SK-N-SH (cell line): Measurements from ENCODE around the gene KCNJ12. TPM values are rescaled to one million over a fixed set of nuclear protein-coding genes. Genes with fewer than 3 reads are reported as not detected.
"Not testable (repeated sequence)": the region's sequence is repeated elsewhere in the genome, so short reads cannot be mapped to it uniquely, and the experiment has no call there.

Source experiments
- CTCF ChIA-PET: fragments of 300-600, 350-600 bp; formaldehyde crosslinking; extraction: SDS; loops from one replicate; lab custom pipeline; 2021; lab: Yijun Ruan, JAX
- POLR2A ChIA-PET: fragments of 350-600 bp; sonication (Branson Sonifier 250); formaldehyde crosslinking; extraction: SDS; loops from one replicate; lab custom pipeline; 2020; ENCODE audit warnings: antibody characterized with exemption, inconsistent platforms; lab: Yijun Ruan, JAX
- DNase-seq: peaks from one replicate; pipeline ENCODE4 v3.0.0; 2012
- H2AFZ ChIP-seq: fragments of 200-600 bp; sonication (generic); 2 replicates; pipeline ENCODE4 v1.8.1; 2016; ENCODE audit warnings: antibody characterized with exemption, mild to moderate bottlenecking, low read depth
- H3F3A ChIP-seq: fragments of 200-600 bp; sonication (generic); replicated peaks from 2 replicates; pipeline ENCODE3; 2016; ENCODE audit warnings: antibody characterized with exemption, mild to moderate bottlenecking; ENCODE audit not compliant: insufficient read depth
- H3K27ac ChIP-seq, 2 experiments: fragments of 200-500 bp in 1 of 2; fragments of 200-600 bp in 1 of 2; sonication (Bioruptor generic) in 1 of 2; sonication (generic), shearing (Covaris generic) in 1 of 2; 2 replicates each; pipeline versions ENCODE4 v1.5.1 to v1.6.1; 2014 to 2016; ENCODE audit warnings: low read depth in 2 of 2, inconsistent platforms in 1 of 2, low read length in 1 of 2, mild to moderate bottlenecking in 1 of 2, mixed read lengths in 1 of 2
- H3K27me3 ChIP-seq: fragments of 200-600 bp; sonication (generic), shearing (Covaris generic); 2 replicates; pipeline ENCODE4 v1.6.1; 2016; ENCODE audit warnings: mixed run types; ENCODE audit not compliant: insufficient read depth
- H3K36me3 ChIP-seq, 2 experiments: fragments of 200-500 bp in 1 of 2; fragments of 200-600 bp in 1 of 2; sonication (Bioruptor generic) in 1 of 2; sonication (generic) in 1 of 2; replicated peaks in 1 of 2; 2 replicates each; pipeline versions ENCODE3 to v1.5.1; 2014 to 2016; ENCODE audit warnings: low read length in 1 of 2, mild to moderate bottlenecking in 1 of 2; ENCODE audit not compliant: insufficient read depth in 2 of 2, control insufficient read depth in 1 of 2
- H3K4me1 ChIP-seq, 2 experiments: fragments of 200-500 bp in 1 of 2; fragments of 200-600 bp in 1 of 2; sonication (Bioruptor generic) in 1 of 2; sonication (generic), shearing (Covaris generic) in 1 of 2; 2 replicates each; pipeline versions ENCODE4 v1.5.1 to v1.6.1; 2014 to 2016; ENCODE audit warnings: low read depth in 1 of 2, low read length in 1 of 2, mixed run types in 1 of 2; ENCODE audit not compliant: insufficient read depth in 2 of 2, control insufficient read depth in 1 of 2
- H3K4me2 ChIP-seq: fragments of 200-600 bp; sonication (generic), shearing (Covaris generic); 2 replicates; pipeline ENCODE4 v1.6.1; 2017; ENCODE audit warnings: mixed run types
- H3K4me3 ChIP-seq, 2 experiments: fragments of 200-500 bp in 1 of 2; fragments of 200-600 bp in 1 of 2; sonication (Bioruptor generic) in 1 of 2; sonication (generic), shearing (Covaris generic) in 1 of 2; 2 replicates each; pipeline versions ENCODE4 v1.5.1 to v1.8.1; 2014 to 2016; ENCODE audit warnings: low read depth in 2 of 2, inconsistent platforms in 1 of 2, low read length in 1 of 2, mild to moderate bottlenecking in 1 of 2, mixed read lengths in 1 of 2, moderate library complexity in 1 of 2
- H3K79me2 ChIP-seq: fragments of 200-600 bp; sonication (generic); 2 replicates; pipeline ENCODE4 v1.8.1; 2017; ENCODE audit warnings: mild to moderate bottlenecking; ENCODE audit not compliant: insufficient read depth
- H3K9ac ChIP-seq: fragments of 200-600 bp; sonication (generic); 2 replicates; pipeline ENCODE4 v1.6.1; 2017; ENCODE audit warnings: mixed run types
- H3K9me2 ChIP-seq: fragments of 200-600 bp; sonication (generic); 2 replicates; pipeline ENCODE4 v1.6.1; 2017; ENCODE audit warnings: mixed run types
- H3K9me3 ChIP-seq: fragments of 200-600 bp; sonication (generic); 2 replicates; pipeline ENCODE4 v1.6.1; 2017; ENCODE audit warnings: mixed run types, mild to moderate bottlenecking, moderate library complexity
- H4K20me1 ChIP-seq: fragments of 200-600 bp; sonication (generic); 2 replicates; pipeline ENCODE4 v1.6.1; 2017; ENCODE audit warnings: mild to moderate bottlenecking, mixed run types; ENCODE audit not compliant: insufficient read depth
- FOSL2 ChIP-seq: IDR thresholded peaks from 2 replicates; pipeline ENCODE4 v1.4.0; 2012; ENCODE audit warnings: low read depth, mild to moderate bottlenecking, moderate library complexity, borderline replicate concordance
- TCF12 ChIP-seq: IDR thresholded peaks from 2 replicates; pipeline ENCODE4 v1.4.0; 2012
- WGBS: methylation state at CpG from one replicate; pipeline ENCODE4 v1.1.6; 2017; ENCODE audit warnings: low lambda C conversion rate; 5-methylcytosine and 5-hydroxymethylcytosine counted together
- polyA plus RNA-seq, 3 experiments: library from polyadenylated mRNA; depleted of rRNA; stranded (reverse); fragments of >200 nt; gene quantifications; 2 replicates each; pipeline ENCODE4 v1.2.3, GENCODE V29; 2012

KCNJ12 gene
- polyA plus RNA-seq, 1 of the 3 experiments (the other 2 are of a cell fraction): 0.36 TPM

- H3K9me3 ChIP-seq, DNase-seq, H3K9me2 ChIP-seq, H3K4me1 ChIP-seq, H4K20me1 ChIP-seq, POLR2A ChIA-PET, H3K79me2 ChIP-seq, H3F3A ChIP-seq, H3K36me3 ChIP-seq, H3K9ac ChIP-seq, H3K4me3 ChIP-seq, H2AFZ ChIP-seq, CTCF ChIA-PET, H3K27me3 ChIP-seq: not testable (repeated sequence)
- peak; percentile 32; the same call in 1 of the 2 replicates for TF ChIP-seq TCF12
- TF ChIP-seq FOSL2: 0 out of 2 replicates have a peak, but pooled peaks have one; percentile 6
- H3K27ac ChIP-seq: peak overlapping the region in 1 of 2 experiments; percentile 70; a peak in 2 of 4 replicates
- WGBS: 30% methylated on average over 5 of the region's 5 CpGs
- H3K4me2 ChIP-seq: peak overlapping the region; percentile 28; the same call in 1 of the 2 replicates
Observed at GRCh38 chr17:21429921-21430628, 53.9 kb downstream of the KCNJ12 start.

GRCh38 chr17:21433971-21434370, 57.8 kb downstream of the KCNJ12 start:
- H3K9me2 ChIP-seq, CTCF ChIA-PET, DNase-seq, H3K36me3 ChIP-seq, H3K9me3 ChIP-seq, H3K4me1 ChIP-seq, H3K4me3 ChIP-seq, H3K27ac ChIP-seq, H3K4me2 ChIP-seq, H2AFZ ChIP-seq, H3K9ac ChIP-seq, H3K27me3 ChIP-seq, POLR2A ChIA-PET, H4K20me1 ChIP-seq, H3F3A ChIP-seq, H3K79me2 ChIP-seq: not testable (repeated sequence)
- WGBS: 49% methylated on average over 2 of the region's 5 CpGs

- H3K9me2 ChIP-seq, H3K4me3 ChIP-seq, H3K9ac ChIP-seq, H3K36me3 ChIP-seq, H3F3A ChIP-seq, H3K27ac ChIP-seq, H3K4me1 ChIP-seq, H4K20me1 ChIP-seq, H2AFZ ChIP-seq, H3K79me2 ChIP-seq, H3K4me2 ChIP-seq, H3K9me3 ChIP-seq, DNase-seq, H3K27me3 ChIP-seq, CTCF ChIA-PET, POLR2A ChIA-PET: not testable (repeated sequence)
- WGBS: 17% methylated on average over 2 of the region's 2 CpGs
Observed at GRCh38 chr17:21434976-21435375, 58.8 kb downstream of the KCNJ12 start.

- POLR2A ChIA-PET, H3K36me3 ChIP-seq, H3K9me2 ChIP-seq, H3F3A ChIP-seq, CTCF ChIA-PET, H2AFZ ChIP-seq, H3K27ac ChIP-seq, H3K9me3 ChIP-seq, H4K20me1 ChIP-seq, H3K4me1 ChIP-seq, H3K9ac ChIP-seq, DNase-seq, H3K27me3 ChIP-seq, H3K4me3 ChIP-seq, H3K79me2 ChIP-seq, H3K4me2 ChIP-seq: not testable (repeated sequence)
- WGBS: 34% methylated on average over 3 of the region's 7 CpGs
Observed at GRCh38 chr17:21436481-21436880, 60.3 kb downstream of the KCNJ12 start.

GRCh38 chr17:21436883-21437836, 61.0 kb downstream of the KCNJ12 start:
- DNase-seq, H4K20me1 ChIP-seq, H3K9me2 ChIP-seq, H3K4me1 ChIP-seq, H3F3A ChIP-seq, H3K27me3 ChIP-seq, H3K9ac ChIP-seq, H3K4me3 ChIP-seq, H2AFZ ChIP-seq, H3K27ac ChIP-seq, CTCF ChIA-PET, H3K36me3 ChIP-seq, H3K9me3 ChIP-seq, POLR2A ChIA-PET, H3K4me2 ChIP-seq, H3K79me2 ChIP-seq: not testable (repeated sequence)
- 46% methylated on average over 14 of the region's 15 CpGs for WGBS
